Natural killer cell (primary cell): Measurements from ENCODE around the gene PLAGL2. TPM values are rescaled to one million over a fixed set of nuclear protein-coding genes. Genes with fewer than 3 reads are reported as not detected.

Experiments
- ATAC-seq, 3 donors: fragments of 150-1000 bp in 2 of 3; fragments of 200-7000 bp in 1 of 3; cut with Tn5 transposase; 1 replicate in 1 of 3; 2 replicates in 2 of 3; pipeline ENCODE4 v1.10.0; 2021; ENCODE audit warnings: mild to moderate bottlenecking in 2 of 3, moderate library complexity in 2 of 3
- DNase-seq, 2 donors: peaks; one replicate each; pipeline versions ENCODE4 v3.0.0 to v3.0.0-alpha.2; 2013 to 2021; ENCODE audit warnings: mixed read lengths in 1 of 2
- H3K27ac ChIP-seq: one replicate; pipeline ENCODE4 v1.5.1; 2013; ENCODE audit warnings: mild to moderate bottlenecking, low read length
- H3K27me3 ChIP-seq: one replicate; pipeline ENCODE4 v1.6.1; 2013; ENCODE audit warnings: low read length; ENCODE audit not compliant: control insufficient read depth, insufficient read depth
- H3K36me3 ChIP-seq: one replicate; pipeline ENCODE4 v1.6.1; 2013; ENCODE audit warnings: low read length; ENCODE audit not compliant: control insufficient read depth, insufficient read depth
- H3K4me1 ChIP-seq: one replicate; pipeline ENCODE4 v1.6.1; 2013; ENCODE audit warnings: low read length; ENCODE audit not compliant: control insufficient read depth, insufficient read depth
- H3K4me3 ChIP-seq: one replicate; pipeline ENCODE4 v1.5.1; 2013; ENCODE audit warnings: low read length
- H3K9me3 ChIP-seq: one replicate; pipeline ENCODE4 v1.6.1; 2013; ENCODE audit warnings: low read length; ENCODE audit not compliant: control insufficient read depth, insufficient read depth
- H3K27ac Mint-ChIP-seq, 2 donors: one replicate each; pipeline ENCODE4 v1.8.0; 2022; ENCODE audit warnings: mild to moderate bottlenecking in 2 of 2, mixed read lengths in 2 of 2, moderate library complexity in 1 of 2
- H3K27me3 Mint-ChIP-seq, 2 donors: one replicate each; pipeline ENCODE4 v1.8.0; 2022; ENCODE audit warnings: low read depth in 2 of 2, mixed read lengths in 2 of 2
- H3K36me3 Mint-ChIP-seq: one replicate; pipeline ENCODE4 v1.8.0; 2022; ENCODE audit warnings: mixed read lengths
- H3K4me1 Mint-ChIP-seq, 2 donors: one replicate each; pipeline ENCODE4 v1.8.0; 2022; ENCODE audit warnings: mixed read lengths in 2 of 2
- H3K4me3 Mint-ChIP-seq: one replicate; pipeline ENCODE4 v1.8.0; 2022; ENCODE audit warnings: mild to moderate bottlenecking, moderate library complexity, mixed read lengths
- H3K9me3 Mint-ChIP-seq, 2 donors: one replicate each; pipeline ENCODE4 v1.8.0; 2022; ENCODE audit warnings: mixed read lengths in 2 of 2
- WGBS: methylation state at CpG from one replicate; pipeline ENCODE4 v1.1.7; 2013; ENCODE audit warnings: missing lambda C conversion rate; ENCODE audit not compliant: insufficient coverage; 5-methylcytosine and 5-hydroxymethylcytosine counted together
- intact Hi-C: fragments of 100-400 bp; cut with micrococcal nuclease; formaldehyde crosslinking; loops from one replicate; pipeline ENCODE4 v1.14.2; 2022
- total RNA-seq, 4 donors: library from RNA; stranded (reverse); fragments of 120-200 nt in 1 of 4; gene quantifications; one replicate each; pipeline versions ENCODE4 v1.2.3 to v1.2.4, GENCODE V29; 2013 to 2022
- TF ChIP-seq, protein P1 (sequence below): fragments of 200-600 bp; IDR thresholded peaks from one replicate; pipeline ENCODE4 v1.8.0; 2022; ENCODE audit warnings: antibody characterized with exemption

The PLAGL2 gene
- total RNA-seq, 3 donors from 2014 or later (not counting 1 experiment from before 2014, with no cell fraction given): 13.5 to 16.6 (median 15.1) TPM

DNA sequence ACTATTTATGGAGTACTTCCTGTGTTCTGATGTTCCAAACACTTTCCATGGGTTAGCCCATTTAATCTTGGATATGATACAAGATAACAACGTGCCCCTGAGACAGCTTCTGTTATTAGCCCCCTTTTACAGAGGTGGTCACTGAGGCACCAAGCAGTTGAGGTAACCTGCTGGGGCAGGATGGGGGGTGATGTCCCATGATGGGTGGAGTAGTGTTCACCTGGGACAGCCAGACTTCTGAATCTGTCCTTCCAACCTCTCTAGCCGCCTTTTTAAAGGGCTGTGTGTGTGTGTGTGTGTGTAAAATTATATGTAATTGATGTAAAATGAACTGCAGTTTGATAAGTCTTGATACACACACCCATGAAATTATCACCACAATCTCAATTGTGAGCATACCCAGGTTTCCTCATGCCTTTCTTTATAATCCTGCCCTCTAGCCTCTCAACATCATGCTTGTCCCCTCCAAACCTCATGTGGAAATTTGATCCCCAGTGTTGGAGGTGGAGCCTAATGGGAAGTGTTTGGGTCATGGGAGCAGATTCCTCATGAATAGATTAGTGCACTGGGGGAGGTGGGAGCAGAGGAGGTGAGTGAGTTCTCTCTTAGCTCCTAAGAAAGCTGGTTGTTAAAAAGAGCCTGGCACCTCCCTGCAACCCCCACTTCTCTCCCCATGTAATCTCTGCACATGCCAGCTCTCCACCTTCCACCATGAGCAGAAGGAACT lies 39.2 kb downstream of the PLAGL2 start:
- Histone ChIP-seq H3K27ac (no peak overlapping the region), H3K4me3 (no peak overlapping the region), H3K9me3 (no peaks in the 10 kb centered on the region), H3K4me1 (no peaks in the 10 kb centered on the region), H3K36me3 (peaks cover 14% of the 10 kb centered on the region), H3K27me3 (no peaks in the 10 kb centered on the region)
- no peaks in the 10 kb centered on the region for H3K9me3 Mint-ChIP-seq
- intact Hi-C loops: no loop called here
- DNase-seq (no peak), ATAC-seq (no peak)
- 81% methylated on average over 2 of the region's 2 CpGs for WGBS
- H3K27ac Mint-ChIP-seq: no peak overlapping the region
- H3K27me3 Mint-ChIP-seq: no peaks in the 10 kb centered on the region
- no peaks in the 10 kb centered on the region for H3K36me3 Mint-ChIP-seq
- H3K4me1 Mint-ChIP-seq: no peaks in the 10 kb centered on the region
- no peak overlapping the region for H3K4me3 Mint-ChIP-seq
- TF ChIP-seq, protein P1, sequence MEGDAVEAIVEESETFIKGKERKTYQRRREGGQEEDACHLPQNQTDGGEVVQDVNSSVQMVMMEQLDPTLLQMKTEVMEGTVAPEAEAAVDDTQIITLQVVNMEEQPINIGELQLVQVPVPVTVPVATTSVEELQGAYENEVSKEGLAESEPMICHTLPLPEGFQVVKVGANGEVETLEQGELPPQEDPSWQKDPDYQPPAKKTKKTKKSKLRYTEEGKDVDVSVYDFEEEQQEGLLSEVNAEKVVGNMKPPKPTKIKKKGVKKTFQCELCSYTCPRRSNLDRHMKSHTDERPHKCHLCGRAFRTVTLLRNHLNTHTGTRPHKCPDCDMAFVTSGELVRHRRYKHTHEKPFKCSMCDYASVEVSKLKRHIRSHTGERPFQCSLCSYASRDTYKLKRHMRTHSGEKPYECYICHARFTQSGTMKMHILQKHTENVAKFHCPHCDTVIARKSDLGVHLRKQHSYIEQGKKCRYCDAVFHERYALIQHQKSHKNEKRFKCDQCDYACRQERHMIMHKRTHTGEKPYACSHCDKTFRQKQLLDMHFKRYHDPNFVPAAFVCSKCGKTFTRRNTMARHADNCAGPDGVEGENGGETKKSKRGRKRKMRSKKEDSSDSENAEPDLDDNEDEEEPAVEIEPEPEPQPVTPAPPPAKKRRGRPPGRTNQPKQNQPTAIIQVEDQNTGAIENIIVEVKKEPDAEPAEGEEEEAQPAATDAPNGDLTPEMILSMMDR: no peak

DNA sequence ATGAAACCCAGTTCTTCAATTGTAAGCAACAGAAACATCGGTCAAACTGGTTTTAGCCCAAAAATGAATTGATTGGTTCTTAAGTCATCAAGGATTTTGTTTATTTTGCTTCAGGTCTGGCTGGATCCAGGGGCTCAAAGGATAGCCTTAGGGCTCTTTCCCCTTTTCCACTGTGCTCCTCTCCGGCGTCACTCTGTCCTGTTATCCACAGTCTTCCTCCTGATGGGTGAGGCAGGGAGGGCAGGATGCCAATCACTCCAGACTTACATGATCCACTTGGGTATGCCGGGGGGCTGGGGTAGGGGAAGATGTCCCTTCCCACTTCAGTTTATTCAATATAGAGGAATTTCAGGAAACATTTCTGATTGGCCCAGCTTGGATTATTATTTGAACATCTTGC lies 40.0 kb downstream of the PLAGL2 start:
- no peak overlapping the region for H3K4me3 ChIP-seq
- H3K27ac ChIP-seq: no peak overlapping the region
- no peaks in the 10 kb centered on the region for H3K9me3 ChIP-seq
- peaks cover 18% of the 10 kb centered on the region for H3K36me3 ChIP-seq
- Mint-ChIP-seq H3K9me3 (no peaks in the 10 kb centered on the region), H3K4me1 (no peaks in the 10 kb centered on the region), H3K27me3 (no peaks in the 10 kb centered on the region), H3K27ac (no peak overlapping the region), H3K4me3 (no peak overlapping the region), H3K36me3 (no peaks in the 10 kb centered on the region)
- H3K27me3 ChIP-seq: no peaks in the 10 kb centered on the region
- DNase-seq (no peak), ATAC-seq (no peak)
- WGBS: 100% methylated on average over 1 of the region's 4 CpGs
- H3K4me1 ChIP-seq: no peaks in the 10 kb centered on the region
- TF ChIP-seq, protein P1: no peak
- intact Hi-C loops: no loop called here

DNA sequence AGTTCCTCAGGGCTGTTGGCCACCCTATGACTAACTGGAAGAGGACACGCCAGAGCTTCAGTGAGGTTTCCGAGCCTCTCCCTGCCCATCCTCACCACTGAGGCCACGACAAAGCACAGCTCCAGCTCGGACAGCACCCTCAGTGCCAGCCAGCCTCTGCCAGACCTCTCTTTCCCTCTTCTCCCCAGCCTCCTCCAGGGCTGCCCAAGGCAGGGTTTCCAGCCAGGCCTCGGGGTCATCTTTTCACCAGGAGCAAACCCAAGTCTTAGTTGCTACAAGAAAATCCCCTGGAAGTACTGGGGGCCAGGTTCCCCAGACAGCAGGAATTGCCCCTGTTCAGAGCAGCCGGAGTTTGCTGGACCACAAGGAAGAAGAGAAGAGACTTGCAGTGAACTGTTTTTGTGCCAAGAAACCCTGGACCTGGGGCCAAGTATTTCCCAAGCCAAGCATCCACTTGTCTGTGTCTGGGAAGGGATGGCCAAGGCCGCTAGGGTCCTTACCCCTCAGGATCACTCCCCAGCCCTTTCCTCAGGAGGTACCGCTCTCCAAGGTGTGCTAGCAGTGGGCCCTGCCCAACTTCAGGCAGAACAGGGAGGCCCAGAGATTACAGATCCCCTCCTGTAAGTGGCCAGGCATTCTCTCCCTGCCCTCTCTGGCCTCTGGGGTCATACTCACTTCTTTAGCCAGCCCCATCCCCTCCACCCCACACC lies 41.6 kb downstream of the PLAGL2 start:
- H3K27me3 ChIP-seq: no peaks in the 10 kb centered on the region
- no peaks in the 10 kb centered on the region for H3K4me1 ChIP-seq
- intact Hi-C loops: no loop called here
- H3K9me3 ChIP-seq: no peaks in the 10 kb centered on the region
- ATAC-seq (no peak), DNase-seq (no peak)
- H3K27ac ChIP-seq: no peak overlapping the region
- H3K9me3 Mint-ChIP-seq: no peaks in the 10 kb centered on the region
- 97% methylated on average over 8 of the region's 8 CpGs for WGBS
- H3K27ac Mint-ChIP-seq: no peak overlapping the region
- TF ChIP-seq, protein P1: no peak
- H3K4me3 ChIP-seq: no peak overlapping the region
- no peaks in the 10 kb centered on the region for H3K4me1 Mint-ChIP-seq
- peaks cover 34% of the 10 kb centered on the region for H3K36me3 ChIP-seq
- no peaks in the 10 kb centered on the region for H3K27me3 Mint-ChIP-seq
- peaks cover 10% of the 10 kb centered on the region for H3K36me3 Mint-ChIP-seq
- H3K4me3 Mint-ChIP-seq: no peak overlapping the region
